ENCODE data around the gene MRM2. TPM values are rescaled to one million over a fixed set of nuclear protein-coding genes. Genes with fewer than 3 reads are reported as not detected.

The MRM2 gene
- total RNA-seq, 2 experiments from 2014 or later: 45.1 to 52.3 TPM

DNA sequence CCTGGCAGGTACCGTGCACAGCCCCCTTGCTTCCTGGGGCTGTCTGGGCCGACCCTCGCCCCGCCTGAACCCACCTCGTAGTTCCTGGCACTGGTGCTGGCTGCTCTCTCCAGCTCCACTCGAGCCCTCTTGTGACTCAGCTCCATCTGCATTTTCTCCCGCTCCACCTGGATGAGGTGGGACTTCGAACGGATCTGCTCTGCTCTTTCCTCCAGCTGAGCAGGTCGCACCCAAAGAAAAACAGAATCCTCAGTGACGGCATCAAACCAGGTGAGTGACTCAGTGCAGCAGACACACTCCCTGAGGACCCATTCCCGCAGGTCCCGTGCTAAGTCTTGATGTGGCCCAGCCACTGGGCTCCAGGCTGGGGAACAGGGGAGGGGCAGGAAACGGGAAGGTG, 16.7 kb downstream of the MRM2 start:
- CTCF ChIA-PET (ENCODE audit: unreplicated experiment): no interaction called here
- Histone ChIP-seq H2AFZ (ENCODE audit: low read length) (no peak overlapping the region), H3K4me1 (ENCODE audit: insufficient read depth, low read length, poor library complexity, severe bottlenecking) (no peaks in the 10 kb centered on the region), H3K9me2 (ENCODE audit: insufficient read depth, low read length) (no peaks in the 10 kb centered on the region), H3K4me2 (ENCODE audit: low read length) (no peak overlapping the region), H4K20me1 (ENCODE audit: insufficient read depth, low read length) (no peaks in the 10 kb centered on the region), H3K27ac (ENCODE audit: low read depth, low read length, poor library complexity, severe bottlenecking) (no peak overlapping the region), H3K4me3 (ENCODE audit: low read depth, low read length, poor library complexity, severe bottlenecking) (no peak overlapping the region), H3K79me2 (ENCODE audit: insufficient read depth, low read depth, low read length) (peaks cover 4% of the 10 kb centered on the region; the same call in 1 of the 2 replicates), H3K9me3 (ENCODE audit: low read length) (no peaks in the 10 kb centered on the region), H3K36me3 (ENCODE audit: insufficient read depth, low read length) (peaks cover 84% of the 10 kb centered on the region)
- POLR2A ChIA-PET: no interaction called here
- no peak for DNase-seq (ENCODE audit: low spot score)
- TF ChIP-seq EZH2phosphoT487 (IDR thresholded peaks at IDR 0.05; ENCODE audit: borderline replicate concordance, low read depth, low read length): no peak
- intact Hi-C loops (cut with micrococcal nuclease; ENCODE audit: unreplicated experiment): no loop called here
- BruUV-seq (replicated peaks): no TSS peak

DNA sequence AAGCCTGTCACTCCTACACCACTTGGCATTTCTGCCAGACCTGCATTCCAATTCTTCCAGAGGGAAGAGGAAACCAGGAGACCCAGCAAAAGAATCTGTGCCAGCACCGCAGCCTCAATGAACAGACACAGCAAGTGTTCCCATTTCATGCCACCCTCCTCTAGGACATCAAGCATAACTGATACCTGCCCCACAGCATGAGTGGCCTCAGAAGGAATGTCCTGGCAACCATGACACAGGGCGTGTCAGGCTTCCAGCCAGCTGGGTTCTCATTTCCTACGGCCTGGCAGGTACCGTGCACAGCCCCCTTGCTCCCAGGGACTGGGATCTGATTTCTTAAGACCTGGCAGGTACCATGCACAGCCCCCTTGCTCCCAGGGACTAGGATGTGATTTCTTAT, 17.1 kb downstream of the MRM2 start:
- CTCF ChIA-PET (ENCODE audit: unreplicated experiment): no interaction called here
- no peak for TF ChIP-seq EZH2phosphoT487 (IDR thresholded peaks at IDR 0.05; ENCODE audit: borderline replicate concordance, low read depth, low read length)
- TF ChIP-seq, protein P1, sequence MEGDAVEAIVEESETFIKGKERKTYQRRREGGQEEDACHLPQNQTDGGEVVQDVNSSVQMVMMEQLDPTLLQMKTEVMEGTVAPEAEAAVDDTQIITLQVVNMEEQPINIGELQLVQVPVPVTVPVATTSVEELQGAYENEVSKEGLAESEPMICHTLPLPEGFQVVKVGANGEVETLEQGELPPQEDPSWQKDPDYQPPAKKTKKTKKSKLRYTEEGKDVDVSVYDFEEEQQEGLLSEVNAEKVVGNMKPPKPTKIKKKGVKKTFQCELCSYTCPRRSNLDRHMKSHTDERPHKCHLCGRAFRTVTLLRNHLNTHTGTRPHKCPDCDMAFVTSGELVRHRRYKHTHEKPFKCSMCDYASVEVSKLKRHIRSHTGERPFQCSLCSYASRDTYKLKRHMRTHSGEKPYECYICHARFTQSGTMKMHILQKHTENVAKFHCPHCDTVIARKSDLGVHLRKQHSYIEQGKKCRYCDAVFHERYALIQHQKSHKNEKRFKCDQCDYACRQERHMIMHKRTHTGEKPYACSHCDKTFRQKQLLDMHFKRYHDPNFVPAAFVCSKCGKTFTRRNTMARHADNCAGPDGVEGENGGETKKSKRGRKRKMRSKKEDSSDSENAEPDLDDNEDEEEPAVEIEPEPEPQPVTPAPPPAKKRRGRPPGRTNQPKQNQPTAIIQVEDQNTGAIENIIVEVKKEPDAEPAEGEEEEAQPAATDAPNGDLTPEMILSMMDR (conservative IDR thresholded peaks at IDR 0.05; ENCODE audit: low read length): no peak
- DNase-seq (ENCODE audit: low spot score): no peak
- POLR2A ChIA-PET: no interaction called here
- no peak overlapping the region for H2AFZ ChIP-seq (ENCODE audit: low read length)
- no peaks in the 10 kb centered on the region for H3K9me2 ChIP-seq (ENCODE audit: insufficient read depth, low read length)
- H4K20me1 ChIP-seq (ENCODE audit: insufficient read depth, low read length): no peaks in the 10 kb centered on the region
- H3K79me2 ChIP-seq (ENCODE audit: insufficient read depth, low read depth, low read length): 0 out of 2 replicates have a peak, but pooled peaks cover under 1% of the 10 kb centered on the region
- no peaks in the 10 kb centered on the region for H3K9me3 ChIP-seq (ENCODE audit: low read length)
- H3K36me3 ChIP-seq (ENCODE audit: insufficient read depth, low read length): peaks cover 84% of the 10 kb centered on the region
- no peak overlapping the region for H3K4me3 ChIP-seq (ENCODE audit: low read depth, low read length, poor library complexity, severe bottlenecking)
- H3K4me2 ChIP-seq (ENCODE audit: low read length): no peak overlapping the region
- H3K4me1 ChIP-seq (ENCODE audit: insufficient read depth, low read length, poor library complexity, severe bottlenecking): no peaks in the 10 kb centered on the region
- BruUV-seq (replicated peaks): no TSS peak
- no peak overlapping the region for H3K27ac ChIP-seq (ENCODE audit: low read depth, low read length, poor library complexity, severe bottlenecking)
- intact Hi-C loops (cut with micrococcal nuclease; ENCODE audit: unreplicated experiment): no loop called here

DNA sequence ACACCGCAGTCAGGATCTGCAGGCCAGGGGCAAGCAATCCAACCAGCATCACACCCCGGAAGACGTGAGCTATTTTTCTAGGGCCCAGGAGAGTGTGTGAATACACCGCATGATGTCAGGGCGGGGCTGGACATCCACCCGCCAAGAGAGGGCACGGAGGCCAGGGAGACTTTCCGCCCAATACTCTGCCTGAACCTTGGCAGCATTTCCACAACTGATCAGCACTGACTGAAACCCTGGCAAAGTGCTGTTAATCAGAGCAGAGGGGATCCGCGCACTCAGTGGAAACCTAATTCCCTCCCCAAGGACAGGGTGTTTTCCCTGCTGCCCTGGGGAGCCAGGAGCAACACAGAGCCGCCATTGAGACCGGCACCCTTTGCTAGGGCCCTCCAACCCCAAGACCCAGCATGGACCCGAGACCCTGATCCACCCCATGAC, 17.5 kb downstream of the MRM2 start:
- H3K9me2 ChIP-seq (ENCODE audit: insufficient read depth, low read length): no peaks in the 10 kb centered on the region
- no peak overlapping the region for H3K4me3 ChIP-seq (ENCODE audit: low read depth, low read length, poor library complexity, severe bottlenecking)
- no peak for DNase-seq (ENCODE audit: low spot score)
- TF ChIP-seq, protein P1 (conservative IDR thresholded peaks at IDR 0.05; ENCODE audit: low read length): no peak
- no peak for TF ChIP-seq EZH2phosphoT487 (IDR thresholded peaks at IDR 0.05; ENCODE audit: borderline replicate concordance, low read depth, low read length)
- intact Hi-C loops (cut with micrococcal nuclease; ENCODE audit: unreplicated experiment): no loop called here
- ChIA-PET CTCF (ENCODE audit: unreplicated experiment) (no interaction called here), POLR2A (no interaction called here)
- no peak overlapping the region for H3K27ac ChIP-seq (ENCODE audit: low read depth, low read length, poor library complexity, severe bottlenecking)
- no peak overlapping the region for H2AFZ ChIP-seq (ENCODE audit: low read length)
- no peaks in the 10 kb centered on the region for H3K9me3 ChIP-seq (ENCODE audit: low read length)
- no peaks in the 10 kb centered on the region for H3K4me1 ChIP-seq (ENCODE audit: insufficient read depth, low read length, poor library complexity, severe bottlenecking)
- no TSS peak for BruUV-seq (replicated peaks)
- H3K36me3 ChIP-seq (ENCODE audit: insufficient read depth, low read length): peaks cover 81% of the 10 kb centered on the region
- no peak overlapping the region for H3K4me2 ChIP-seq (ENCODE audit: low read length)
- no peaks in the 10 kb centered on the region for H3K79me2 ChIP-seq (ENCODE audit: insufficient read depth, low read depth, low read length)
- H4K20me1 ChIP-seq (ENCODE audit: insufficient read depth, low read length): no peaks in the 10 kb centered on the region

Data from OCI-LY7 (cell line).